NOMO-1 treated with DMSO at 0.1 percent for 48 hours (cell line): ENCODE data around the gene KCNC3.

ENCODE experiments used
- DNase-seq: peaks from one replicate; lab custom pipeline; 2025; ENCODE audit not compliant: unreplicated experiment; lab: John Stamatoyannopoulos, UW

Gene KCNC3

DNA sequence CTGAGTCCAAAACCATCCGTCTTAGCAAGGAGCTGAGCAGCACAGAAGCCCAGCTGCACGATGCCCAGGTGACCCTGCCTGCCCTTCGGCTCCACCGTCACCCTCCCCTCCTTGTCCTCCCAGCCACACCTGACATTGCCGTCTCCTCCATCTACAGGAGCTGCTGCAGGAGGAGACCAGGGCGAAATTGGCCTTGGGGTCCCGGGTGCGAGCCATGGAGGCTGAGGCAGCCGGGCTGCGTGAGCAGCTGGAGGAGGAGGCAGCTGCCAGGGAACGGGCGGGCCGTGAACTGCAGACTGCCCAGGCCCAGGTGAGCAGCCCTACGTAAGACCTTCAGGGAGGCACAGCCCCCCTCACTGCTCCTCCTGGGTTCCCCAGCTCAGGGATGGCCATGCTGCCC, 49.1 kb downstream of the KCNC3 start:
- no peak for DNase-seq

DNA sequence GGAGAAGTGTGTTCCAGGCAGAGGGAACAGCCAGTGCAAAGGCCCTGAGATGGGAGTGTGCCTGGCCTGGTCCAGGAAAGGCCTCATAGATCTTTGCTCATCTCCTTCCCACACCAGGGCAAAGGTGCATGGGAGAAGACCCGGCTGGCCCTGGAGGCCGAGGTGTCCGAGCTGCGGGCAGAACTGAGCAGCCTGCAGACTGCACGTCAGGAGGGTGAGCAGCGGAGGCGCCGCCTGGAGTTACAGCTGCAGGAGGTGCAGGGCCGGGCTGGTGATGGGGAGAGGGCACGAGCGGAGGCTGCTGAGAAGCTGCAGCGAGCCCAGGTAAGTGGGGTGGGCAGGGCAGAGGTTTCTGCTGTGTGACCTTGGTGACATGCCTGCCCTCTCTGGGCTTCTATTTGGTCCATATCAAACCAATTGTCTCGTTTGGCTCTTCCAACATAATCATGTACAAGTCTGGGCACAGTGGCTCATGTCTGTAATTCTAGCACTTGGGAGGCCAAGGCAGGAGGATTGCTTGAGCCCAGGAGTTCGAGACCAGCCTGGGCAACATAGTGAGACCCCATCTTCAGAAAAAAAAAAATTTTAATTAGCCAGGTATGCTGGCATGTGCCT, 51.1 kb downstream of the KCNC3 start:
- DNase-seq: no peak

DNA sequence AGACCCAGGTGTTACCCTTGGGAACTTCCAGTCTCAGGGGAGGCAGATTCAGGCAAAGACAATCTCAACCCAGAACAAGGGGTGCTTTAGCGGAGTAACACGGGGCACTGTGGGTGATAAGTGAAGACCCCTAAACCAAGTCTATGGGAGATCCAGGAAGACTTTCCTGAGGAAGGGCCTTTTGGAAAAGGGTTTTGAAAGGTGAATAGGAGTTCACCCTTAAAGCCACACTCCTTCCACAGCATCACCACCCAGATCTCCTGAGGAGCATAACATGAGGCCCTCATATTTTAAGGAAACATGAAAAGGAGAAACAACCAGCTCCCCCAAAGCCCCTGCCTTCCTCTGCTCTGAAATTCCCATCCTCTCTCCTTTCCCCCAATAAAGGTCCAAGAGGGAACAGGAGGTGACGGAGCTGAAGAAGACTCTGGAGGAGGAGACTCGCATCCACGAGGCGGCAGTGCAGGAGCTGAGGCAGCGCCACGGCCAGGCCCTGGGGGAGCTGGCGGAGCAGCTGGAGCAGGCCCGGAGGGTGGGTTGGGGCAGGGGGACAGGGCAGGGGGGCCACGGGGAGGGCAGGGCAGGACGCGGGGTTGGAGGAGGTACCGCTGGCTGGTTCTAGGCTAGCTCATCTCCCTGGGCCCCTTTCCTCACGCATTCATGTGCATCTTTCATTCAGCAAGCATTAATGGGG, 52.7 kb downstream of the KCNC3 start:
- no peak for DNase-seq

DNA sequence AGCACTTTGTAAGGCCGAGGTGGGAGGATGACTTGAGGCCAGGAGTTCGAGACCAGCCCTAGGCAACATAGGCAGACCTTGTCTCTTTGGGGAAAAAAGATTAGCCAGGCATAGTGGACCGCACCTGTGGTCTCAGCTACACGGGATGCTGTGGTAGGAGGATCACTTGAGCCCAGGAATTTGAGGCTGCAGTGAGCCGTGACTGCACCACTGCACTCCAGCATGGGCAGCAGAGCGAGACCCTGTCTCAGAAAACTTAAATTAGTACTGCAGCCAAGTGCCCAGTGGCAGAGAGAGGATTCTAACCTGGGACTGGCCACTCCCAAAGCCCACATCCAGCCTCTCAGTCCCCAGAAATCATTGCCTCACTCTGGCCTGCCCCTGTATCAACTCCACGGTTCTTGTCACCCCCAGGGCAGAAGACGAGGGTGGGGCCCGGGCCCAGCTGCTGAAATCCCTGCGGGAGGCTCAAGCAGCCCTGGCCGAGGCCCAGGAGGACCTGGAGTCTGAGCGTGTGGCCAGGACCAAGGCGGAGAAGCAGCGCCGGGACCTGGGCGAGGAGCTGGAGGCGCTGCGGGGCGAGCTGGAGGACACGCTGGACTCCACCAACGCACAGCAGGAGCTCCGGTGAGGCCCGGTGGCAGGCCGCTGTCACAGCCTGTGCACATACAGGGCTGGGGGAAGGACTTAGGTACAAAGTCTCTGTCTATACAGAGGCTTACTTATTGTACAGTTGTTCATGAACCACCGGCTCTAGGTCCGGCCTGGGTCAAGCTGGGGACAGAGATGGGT, 53.4 kb downstream of the KCNC3 start:
- DNase-seq: no peak

DNA sequence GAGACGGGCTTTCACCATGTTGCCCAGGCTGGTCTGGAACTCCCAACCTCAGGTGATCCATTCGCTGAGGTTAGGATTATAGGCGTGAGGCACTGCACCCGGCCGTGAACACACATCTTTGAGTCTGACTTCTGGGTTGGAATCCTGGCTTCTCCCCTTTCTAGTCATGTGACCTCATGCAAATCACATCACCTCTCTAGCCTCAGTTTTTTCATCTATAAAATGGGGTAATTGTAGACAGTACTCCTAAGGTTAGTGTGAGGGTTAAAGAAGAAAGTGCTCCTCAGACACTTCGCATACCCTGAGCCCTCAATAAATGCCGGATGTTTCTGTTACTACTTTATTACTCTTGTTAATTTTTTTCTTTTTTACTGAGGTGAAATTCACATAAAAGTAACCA, 55.4 kb downstream of the KCNC3 start:
- DNase-seq: no peak

DNA sequence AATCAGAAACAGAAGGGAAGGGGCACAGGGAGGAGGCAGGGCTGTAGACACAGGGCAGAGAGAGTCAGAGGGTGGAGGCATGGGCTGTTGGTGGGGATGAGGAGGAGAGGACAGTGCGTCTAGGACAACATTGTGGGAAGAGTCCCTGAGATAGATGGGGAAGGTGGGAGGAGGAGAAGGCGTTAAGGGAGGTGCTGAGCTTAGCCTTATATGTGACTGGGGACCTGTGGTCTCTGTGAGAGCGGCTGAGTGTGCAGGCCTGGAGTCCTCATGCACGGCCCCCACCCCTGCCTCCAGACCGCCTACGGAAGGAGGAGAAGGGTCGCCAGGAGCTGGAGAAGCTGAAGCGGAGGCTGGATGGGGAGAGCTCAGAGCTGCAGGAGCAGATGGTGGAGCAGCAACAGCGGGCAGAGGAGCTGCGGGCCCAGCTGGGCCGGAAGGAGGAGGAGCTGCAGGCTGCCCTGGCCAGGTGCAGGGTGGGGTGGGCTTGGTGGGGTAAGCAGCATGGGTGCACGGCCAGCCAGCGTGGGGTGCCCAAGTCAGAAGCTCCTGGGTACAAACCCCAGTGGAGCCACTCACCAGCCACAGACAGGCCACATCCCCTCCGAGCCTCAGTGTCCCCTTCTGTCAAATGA, 56.8 kb downstream of the KCNC3 start:
- no peak for DNase-seq

DNA sequence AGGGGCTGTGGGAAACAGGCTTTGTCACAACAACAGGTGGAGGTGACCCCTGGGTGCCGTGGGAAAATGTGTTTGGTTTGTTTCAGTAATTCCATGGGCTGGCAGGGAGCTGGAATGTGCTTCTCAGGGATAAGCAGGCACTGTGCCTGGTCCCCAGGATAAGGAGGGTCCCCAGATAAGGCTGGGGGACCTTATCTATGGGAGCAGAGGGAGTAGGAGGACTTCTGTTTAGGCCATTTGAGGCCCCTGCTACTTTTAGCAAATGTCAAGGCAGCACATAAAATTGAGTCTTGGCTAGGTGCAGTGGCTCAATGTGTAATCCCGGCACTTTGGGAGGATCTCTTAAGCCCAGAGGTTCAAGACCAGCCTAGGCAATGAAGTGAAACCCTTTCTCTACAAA, 59.5 kb downstream of the KCNC3 start:
- DNase-seq: no peak

DNA sequence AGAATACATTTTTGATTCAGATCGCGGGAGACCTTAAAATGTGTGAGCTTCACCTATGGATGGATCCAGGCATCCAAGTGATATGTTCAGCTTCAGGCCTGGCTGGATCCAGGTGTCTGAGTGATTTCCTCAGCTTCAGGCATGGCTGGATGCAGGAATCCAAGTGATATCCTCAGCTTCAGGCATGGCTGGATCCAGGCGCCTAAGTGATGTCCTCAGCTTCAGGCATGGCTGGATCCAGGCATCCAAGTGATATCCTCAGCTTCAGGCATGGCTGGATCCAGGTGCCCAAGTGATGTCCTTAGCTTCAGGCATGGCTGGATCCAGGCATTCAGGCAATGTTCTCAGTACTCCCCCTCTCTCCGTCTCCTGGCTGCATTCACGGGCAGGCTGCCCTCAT, 60.7 kb downstream of the KCNC3 start:
- DNase-seq: no peak

DNA sequence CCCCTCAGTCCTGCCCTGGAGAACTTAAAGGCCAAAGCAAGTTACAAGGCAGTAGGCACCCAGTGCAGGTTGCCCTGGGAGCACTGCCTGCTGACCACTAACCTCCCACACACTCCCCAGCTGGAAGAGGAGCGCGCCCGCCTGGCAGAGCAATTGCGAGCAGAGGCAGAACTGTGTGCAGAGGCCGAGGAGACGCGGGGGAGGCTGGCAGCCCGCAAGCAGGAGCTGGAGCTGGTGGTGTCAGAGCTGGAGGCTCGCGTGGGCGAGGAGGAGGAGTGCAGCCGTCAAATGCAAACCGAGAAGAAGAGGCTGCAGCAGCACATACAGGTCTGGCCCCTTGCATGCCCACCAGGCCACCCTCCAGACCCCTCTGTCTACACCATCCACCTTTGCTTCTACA, 61.1 kb downstream of the KCNC3 start:
- DNase-seq: no peak

DNA sequence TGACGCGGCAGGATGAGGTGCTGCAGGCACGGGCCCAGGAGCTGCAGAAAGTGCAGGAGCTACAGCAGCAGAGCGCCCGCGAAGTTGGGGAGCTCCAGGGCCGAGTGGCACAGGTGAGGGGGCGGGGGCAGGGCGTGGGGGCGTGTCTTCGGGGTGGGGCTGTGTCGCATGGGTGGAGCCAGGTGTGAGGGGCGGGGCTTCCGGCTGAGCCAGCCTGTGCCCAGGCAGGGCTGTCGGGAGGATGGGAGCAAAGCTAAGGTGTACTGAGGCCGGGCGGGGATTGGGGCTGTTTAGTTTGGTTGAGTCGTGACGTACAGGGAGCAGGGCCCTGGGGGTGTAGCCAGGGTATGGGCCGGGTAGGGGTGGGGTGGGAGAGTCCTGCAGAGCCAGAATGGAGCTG, 62.3 kb downstream of the KCNC3 start:
- no peak for DNase-seq

DNA sequence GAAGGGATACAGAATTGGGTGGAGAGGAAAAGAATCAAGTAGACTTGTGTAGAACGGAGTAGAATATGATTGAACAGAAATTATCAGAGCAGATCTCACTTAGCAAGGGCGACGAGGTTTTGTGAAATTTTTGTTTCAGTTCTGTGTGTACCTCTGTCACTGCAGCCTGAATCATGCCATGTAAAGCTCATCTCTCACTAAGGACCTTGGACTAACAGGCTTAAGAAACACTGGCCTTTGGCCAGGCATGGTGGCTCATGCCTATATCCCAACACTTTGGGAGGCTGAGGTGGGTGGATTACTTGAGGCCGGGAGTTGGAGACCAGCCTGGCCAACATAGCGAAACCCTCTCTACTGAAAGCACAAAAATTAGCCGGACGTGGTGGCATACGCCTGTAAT, 63.1 kb downstream of the KCNC3 start:
- no peak for DNase-seq

DNA sequence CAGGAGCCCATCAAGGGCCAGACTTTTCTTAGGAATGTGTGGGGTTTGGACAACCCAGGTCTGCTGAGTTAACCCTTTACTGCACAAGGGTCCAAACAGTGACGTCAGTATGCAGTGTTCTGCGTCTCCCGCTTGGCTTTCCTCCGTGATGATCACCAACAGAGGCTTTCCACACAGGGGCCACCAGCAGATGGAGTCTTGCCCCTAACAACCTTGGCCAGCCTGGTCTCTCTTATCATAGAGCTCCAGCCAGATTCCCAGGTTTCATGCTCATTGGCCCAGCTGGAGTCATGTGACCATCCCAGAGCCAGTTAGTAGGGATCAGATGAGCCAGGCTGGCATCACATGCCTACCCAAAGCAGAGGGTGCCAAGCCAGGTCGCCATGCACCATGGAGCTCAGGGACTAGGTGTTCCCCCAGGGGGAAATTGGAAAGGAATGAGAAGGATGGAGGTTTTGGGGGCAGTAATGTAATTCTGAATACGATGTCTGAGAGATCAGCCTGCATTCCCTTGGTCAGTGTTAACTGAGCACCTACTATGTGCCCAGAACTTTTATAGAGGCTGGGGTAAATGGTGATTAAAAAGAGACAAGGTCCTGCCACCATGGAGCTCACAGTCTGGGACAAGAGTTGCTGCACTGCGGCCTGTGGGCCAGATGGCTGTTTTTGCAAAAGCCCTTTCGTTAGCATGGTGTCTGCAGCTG, 64.5 kb downstream of the KCNC3 start:
- no peak for DNase-seq

DNA sequence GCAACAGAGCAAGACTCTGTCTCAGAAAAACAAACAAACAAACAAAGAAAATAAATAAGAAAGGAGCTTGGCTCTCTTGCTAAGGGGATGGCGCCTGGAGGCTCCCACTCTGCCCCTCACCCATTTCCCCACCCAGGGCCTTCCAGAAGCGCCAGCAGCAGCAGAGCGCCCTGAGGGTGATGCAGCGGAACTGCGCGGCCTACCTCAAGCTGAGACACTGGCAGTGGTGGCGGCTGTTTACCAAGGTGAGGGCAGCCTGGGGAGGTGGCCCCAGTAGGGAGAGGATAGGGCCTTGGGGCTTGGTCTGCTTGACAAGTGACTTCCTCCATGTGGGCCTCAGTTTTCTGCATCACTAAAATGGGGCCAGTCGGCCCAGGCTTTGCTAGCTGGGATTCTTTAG, 66.0 kb downstream of the KCNC3 start:
- no peak for DNase-seq
